Fibroblast of pulmonary artery (primary cell): ENCODE data around the gene CTBP2.

ENCODE experiments used
- DNase-seq: peaks from one replicate; pipeline ENCODE4 v3.0.0-alpha.2; 2010; ENCODE audit warnings: low read depth
- H3K4me3 ChIP-seq: replicated peaks from 2 replicates; pipeline ENCODE4 v1.5.1; 2011; ENCODE audit warnings: low read depth, mild to moderate bottlenecking, control low read depth, low read length, moderate library complexity
- CTCF ChIP-seq: IDR thresholded peaks from 2 replicates; pipeline ENCODE4 v1.5.1; 2011; ENCODE audit warnings: mild to moderate bottlenecking, control low read depth, low read length, inconsistent platforms; ENCODE audit errors: missing control alignments

The CTBP2 gene

GRCh38 chr10:125125951-125126735 is 34.2 kb downstream of the CTBP2 start:
- no peak overlapping the region for H3K4me3 ChIP-seq
- no peak for DNase-seq
- TF ChIP-seq CTCF = no peak

GRCh38 chr10:125124907-125125306 is 35.5 kb downstream of the CTBP2 start:
- H3K4me3 ChIP-seq = no peak overlapping the region
- DNase-seq = no peak
- no peak for TF ChIP-seq CTCF

- no peak for TF ChIP-seq CTCF
- no peak for DNase-seq
- peak overlapping the region; percentile 33 for H3K4me3 ChIP-seq
Observed at GRCh38 chr10:125124115-125124487, 36.3 kb downstream of the CTBP2 start.

- no peak for TF ChIP-seq CTCF
- peak; percentile 89 for DNase-seq
- peak overlapping the region; percentile 33 for H3K4me3 ChIP-seq
Observed at GRCh38 chr10:125123476-125124114, 36.8 kb downstream of the CTBP2 start.

GRCh38 chr10:125122566-125122965 is 37.8 kb downstream of the CTBP2 start:
- no peak for DNase-seq
- no peak for TF ChIP-seq CTCF
- H3K4me3 ChIP-seq = no peak overlapping the region

GRCh38 chr10:125121003-125121402 is 39.4 kb downstream of the CTBP2 start:
- no peak overlapping the region for H3K4me3 ChIP-seq
- no peak for TF ChIP-seq CTCF
- no peak for DNase-seq
